B cell (primary cell): Measurements from ENCODE around the gene RSPH1. TPM values are rescaled to one million over a fixed set of nuclear protein-coding genes. Genes with fewer than 3 reads are reported as not detected.

Experiments
- ATAC-seq: fragments of 200-7000 bp; cut with Tn5 transposase; one replicate; pipeline ENCODE4 v1.10.0; 2021; ENCODE audit warnings: low read depth, mild to moderate bottlenecking, moderate number of reproducible peaks, moderate library complexity
- CTCF ChIA-PET: fragments of 350-600 bp; sonication (Branson Sonifier 250); formaldehyde crosslinking; loops from one replicate; lab custom pipeline; 2021; ENCODE audit warnings: antibody characterized with exemption, inconsistent platforms; lab: Charles Lee
- POLR2A ChIA-PET: fragments of 350-600 bp; sonication (Branson Sonifier 250); formaldehyde crosslinking; loops from one replicate; lab custom pipeline; 2021; ENCODE audit warnings: antibody characterized with exemption; lab: Charles Lee
- DNase-seq: peaks from one replicate; pipeline ENCODE4 v3.0.0; 2013
- H2AFZ ChIP-seq: 2 replicates; pipeline ENCODE4 v1.6.1; 2012; ENCODE audit warnings: mild to moderate bottlenecking, low read depth, low read length; ENCODE audit not compliant: insufficient read depth, poor library complexity, severe bottlenecking
- H3K27ac ChIP-seq, 2 donors: 1 replicate in 1 of 2; 2 replicates in 1 of 2; pipeline ENCODE4 v1.5.1; 2012 to 2013; ENCODE audit warnings: low read length in 2 of 2, mild to moderate bottlenecking in 2 of 2, moderate library complexity in 1 of 2
- H3K27me3 ChIP-seq, 4 experiments: fragments of 200-600 bp in 1 of 4; sonication (generic) in 1 of 4; replicated peaks in 1 of 4; 1 replicate in 2 of 4; 2 replicates in 2 of 4; pipeline versions ENCODE4 v1.6.1 to v1.7.0; 2013 to 2016; ENCODE audit warnings: low read length in 3 of 4, mild to moderate bottlenecking in 2 of 4, mixed read lengths in 1 of 4, moderate library complexity in 1 of 4; ENCODE audit not compliant: insufficient read depth in 4 of 4, control insufficient read depth in 3 of 4; ENCODE audit errors: control extremely low read depth in 1 of 4
- H3K36me3 ChIP-seq, 2 experiments: replicated peaks in 1 of 2; 1 replicate in 1 of 2; 2 replicates in 1 of 2; pipeline versions ENCODE4 v1.6.1 to v1.7.1; 2013; ENCODE audit warnings: low read length in 1 of 2; ENCODE audit not compliant: insufficient read depth in 2 of 2, control insufficient read depth in 1 of 2; ENCODE audit errors: control extremely low read depth in 1 of 2, extremely low read depth in 1 of 2
- H3K4me1 ChIP-seq, 2 donors: fragments of 200-600 bp in 1 of 2; sonication (generic) in 1 of 2; 1 replicate in 1 of 2; 2 replicates in 1 of 2; pipeline versions ENCODE4 v1.5.1 to v1.6.1; 2013 to 2017; ENCODE audit warnings: low read length in 2 of 2; ENCODE audit not compliant: control insufficient read depth in 2 of 2, insufficient read depth in 2 of 2
- H3K4me2 ChIP-seq: replicated peaks from 2 replicates; pipeline ENCODE3; 2012; ENCODE audit warnings: mild to moderate bottlenecking, low read depth, low read length; ENCODE audit not compliant: poor library complexity, severe bottlenecking
- H3K4me3 ChIP-seq, 5 experiments: fragments of 200-600 bp in 1 of 5; sonication (generic) in 1 of 5; 1 replicate in 3 of 5; 2 replicates in 2 of 5; pipeline versions ENCODE4 v1.5.1 to v1.7.0; 2011 to 2016; ENCODE audit warnings: low read length in 4 of 5, mild to moderate bottlenecking in 4 of 5, low read depth in 2 of 5, control low read depth in 1 of 5, moderate library complexity in 1 of 5; ENCODE audit not compliant: insufficient read depth in 1 of 5; ENCODE audit errors: control extremely low read depth in 1 of 5, extremely low read depth in 1 of 5
- H3K79me2 ChIP-seq: fragments of 200-600 bp; sonication (generic); one replicate; pipeline ENCODE4 v1.6.0; 2016; ENCODE audit warnings: low read length; ENCODE audit not compliant: control insufficient read depth, insufficient read depth
- H3K9ac ChIP-seq: fragments of 200-600 bp; sonication (generic); 2 replicates; pipeline ENCODE4 v1.6.1; 2017; ENCODE audit warnings: mild to moderate bottlenecking, low read length, moderate library complexity
- H3K9me3 ChIP-seq, 3 donors: one replicate each; pipeline versions ENCODE4 v1.6.1 to v1.7.1; 2013; ENCODE audit warnings: low read length in 2 of 3; ENCODE audit not compliant: control insufficient read depth in 2 of 3, insufficient read depth in 1 of 3; ENCODE audit errors: control extremely low read depth in 1 of 3
- H4K20me1 ChIP-seq: 2 replicates; pipeline ENCODE4 v1.6.0; 2012; ENCODE audit warnings: mild to moderate bottlenecking, low read length; ENCODE audit not compliant: insufficient read depth, control insufficient read depth, poor library complexity, severe bottlenecking
- H3K27ac Mint-ChIP-seq: one replicate; pipeline ENCODE4 v1.8.0; 2021; ENCODE audit warnings: mixed read lengths
- H3K27me3 Mint-ChIP-seq: one replicate; pipeline ENCODE4 v1.8.0; 2021; ENCODE audit warnings: mixed read lengths
- H3K4me1 Mint-ChIP-seq: one replicate; pipeline ENCODE4 v1.8.0; 2021; ENCODE audit warnings: mixed read lengths
- H3K4me3 Mint-ChIP-seq: one replicate; pipeline ENCODE4 v1.8.0; 2021; ENCODE audit warnings: mixed read lengths
- H3K9me3 Mint-ChIP-seq: one replicate; pipeline ENCODE4 v1.8.0; 2022; ENCODE audit warnings: mixed read lengths; ENCODE audit not compliant: insufficient read depth
- CTCF ChIP-seq: fragments of 200-600 bp; IDR thresholded peaks from one replicate; pipeline ENCODE4 v1.8.0; 2022; ENCODE audit warnings: antibody characterized with exemption, mild to moderate bottlenecking
- EZH2 ChIP-seq: IDR thresholded peaks from 2 replicates; pipeline ENCODE4 v1.6.1; 2012; ENCODE audit warnings: borderline replicate concordance, low read depth, mild to moderate bottlenecking, moderate library complexity, low read length; ENCODE audit not compliant: insufficient read depth, poor library complexity, severe bottlenecking
- WGBS: methylation state at CpG from one replicate; pipeline ENCODE4 v1.1.5; 2013; ENCODE audit warnings: missing lambda C conversion rate; ENCODE audit not compliant: insufficient coverage; 5-methylcytosine and 5-hydroxymethylcytosine counted together
- intact Hi-C: fragments of 100-400 bp; cut with micrococcal nuclease; formaldehyde crosslinking; loops from one replicate; pipeline ENCODE4 v1.10.0; 2022
- polyA plus RNA-seq: library from polyadenylated mRNA; depleted of rRNA; stranded (reverse); fragments of >200 nt; gene quantifications from 2 replicates; pipeline ENCODE4 v1.2.3, GENCODE V29; 2012
- total RNA-seq, 2 donors: library from RNA; stranded (reverse); fragments of 120-200 nt in 1 of 2; gene quantifications; 1 replicate in 1 of 2; 2 replicates in 1 of 2; pipeline versions ENCODE4 v1.2.3 to v1.2.4, GENCODE V29; 2013 to 2022

RSPH1 gene
- total and polyA plus RNA-seq, 2 donors (not counting 1 experiment from before 2014, with no cell fraction given) = 0.10 to 0.64 TPM

- POLR2A ChIA-PET = no interaction called here
- intact Hi-C loops = loop anchor here (5.0 to 10.0 kb wide), 3 partner anchors 121 to 614 kb away; no protein-coding TSS in a partner anchor
- peaks cover 38% of the 10 kb centered on the region for H3K79me2 ChIP-seq
- peaks cover 8 to 59% of the 10 kb centered on the region in 2 experiments for H3K36me3 ChIP-seq
- H4K20me1 ChIP-seq = peaks cover 9% of the 10 kb centered on the region
- ATAC-seq (no peak), DNase-seq (no peak)
- H3K4me2 ChIP-seq = no peak overlapping the region
- no peak overlapping the region for H2AFZ ChIP-seq
- peaks cover 44% of the 10 kb centered on the region for H3K4me1 Mint-ChIP-seq
- peaks cover 38% of the 10 kb centered on the region in 2 donors for H3K4me1 ChIP-seq
- 100% methylated on average over 3 of the region's 10 CpGs for WGBS
- TF ChIP-seq CTCF (no peak), EZH2 (no peak)
- no peaks in the 10 kb centered on the region for H3K27me3 Mint-ChIP-seq
- no peaks in the 10 kb centered on the region for H3K9me3 ChIP-seq
- no peaks in the 10 kb centered on the region for H3K9me3 Mint-ChIP-seq
- H3K9ac ChIP-seq = no peak overlapping the region
- CTCF ChIA-PET = interaction anchor here (0.7 to 5.9 kb wide), 17 partner anchors 14 to 393 kb away, joined by 3 to 59 read pairs (median 6); no protein-coding TSS in a partner anchor
- no peak overlapping the region for H3K27ac Mint-ChIP-seq
- no peak overlapping the region for H3K27ac ChIP-seq
- no peak overlapping the region for H3K4me3 ChIP-seq
- no peak overlapping the region for H3K4me3 Mint-ChIP-seq
- H3K27me3 ChIP-seq = no peaks in the 10 kb centered on the region
Measured at GRCh38 chr21:42538479-42539275, 42.7 kb upstream of the RSPH1 start.
